DMS114 treated with DMSO at 0.1 percent for 48 hours (cell line): ENCODE data around the gene TYMP.

Experiments
- DNase-seq: peaks from one replicate; lab custom pipeline; 2025; ENCODE audit not compliant: unreplicated experiment; lab: John Stamatoyannopoulos, UW

Gene TYMP

DNA sequence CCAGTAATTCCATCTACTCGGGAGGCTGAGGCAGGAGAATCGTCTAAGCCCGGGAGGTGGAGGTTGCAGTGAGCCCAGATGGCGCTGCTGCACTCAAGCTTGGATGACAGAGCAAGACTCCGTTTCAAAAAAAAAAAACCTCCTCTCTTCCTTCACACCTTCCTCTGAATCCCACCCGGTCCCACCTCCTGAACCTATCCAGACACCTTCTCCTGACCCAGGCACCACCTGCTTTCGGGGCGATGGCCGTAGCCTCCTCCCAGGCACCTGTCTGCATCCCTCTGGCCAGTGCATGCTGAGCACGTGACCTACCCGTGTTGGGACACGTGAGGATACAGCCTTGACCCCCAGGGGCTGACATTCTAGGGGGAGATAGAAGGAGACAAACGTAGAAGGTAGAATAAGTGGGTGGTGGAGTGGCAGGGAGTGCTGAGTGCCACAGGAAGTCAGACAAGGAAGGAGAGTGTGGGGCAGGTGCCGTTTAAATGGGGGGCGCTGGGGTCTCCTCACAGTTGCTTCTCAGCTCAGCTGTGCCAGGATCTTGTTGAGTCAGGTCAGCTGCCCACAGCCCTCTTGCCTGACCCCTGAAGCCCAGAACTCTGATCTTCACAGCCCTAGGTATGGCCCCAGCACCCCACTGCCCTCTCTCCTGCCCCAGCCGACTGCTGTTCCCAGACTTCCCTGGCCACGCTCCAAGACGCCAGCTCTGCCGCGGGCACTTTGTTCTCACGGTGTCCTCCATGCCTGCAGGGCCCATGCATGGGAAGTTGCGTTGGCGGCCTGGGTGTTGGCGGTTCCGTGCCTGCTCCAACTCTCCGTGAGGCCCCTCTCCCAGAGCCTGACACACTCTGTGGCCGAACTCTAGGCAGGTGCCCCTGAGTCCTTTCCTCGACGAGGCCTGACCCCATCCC, 44.3 kb downstream of the TYMP start:
- DNase-seq: no peak

GRCh38 chr22:50483977-50484853, 45.6 kb downstream of the TYMP start:
- DNase-seq: no peak

GRCh38 chr22:50483556-50483955, 46.3 kb downstream of the TYMP start:
- DNase-seq: no peak

GRCh38 chr22:50483106-50483505, 46.7 kb downstream of the TYMP start:
- no peak for DNase-seq

GRCh38 chr22:50482107-50483074, 47.4 kb downstream of the TYMP start:
- no peak for DNase-seq

DNA sequence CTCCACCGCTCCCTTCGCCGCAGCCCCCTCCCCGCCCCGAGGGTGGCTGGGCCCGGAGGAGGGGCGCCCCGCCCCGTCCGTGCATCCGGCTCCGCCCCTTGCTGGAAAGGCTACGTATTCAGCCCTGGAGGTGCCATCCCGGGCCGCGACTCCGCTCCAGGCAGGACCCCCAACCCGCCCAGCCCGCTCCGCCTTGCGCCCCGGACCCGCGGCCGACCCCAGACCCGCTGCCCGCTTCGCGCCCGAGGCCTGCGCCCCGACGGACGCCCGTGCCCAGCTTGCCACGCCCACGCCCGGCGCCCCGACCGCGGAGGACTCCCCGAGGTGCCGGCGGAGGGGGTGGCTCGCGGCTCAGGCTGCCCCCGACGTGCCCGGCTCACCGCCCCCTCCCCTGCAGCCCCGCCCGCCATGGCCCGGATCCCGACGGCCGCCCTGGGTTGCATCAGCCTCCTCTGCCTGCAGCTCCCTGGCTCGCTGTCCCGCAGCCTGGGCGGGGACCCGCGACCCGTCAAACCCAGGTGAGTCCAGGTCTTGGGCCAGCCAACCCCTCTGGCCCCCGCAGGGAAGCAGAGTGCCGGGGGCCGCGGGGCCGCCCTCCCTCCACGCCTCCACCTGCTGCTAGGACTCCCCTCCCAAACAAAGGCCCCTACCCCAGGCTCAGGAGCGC, 48.2 kb downstream of the TYMP start, which contains the start of gene ADM2:
Gene ADM2 (plus strand): TSS at position 104 of the 667 bp plus-strand sequence. CDS start 305 bp downstream, at position 409.
- DNase-seq: no peak

GRCh38 chr22:50481045-50481439, 48.8 kb downstream of the TYMP start:
- no peak for DNase-seq

- no peak for DNase-seq
These were observed 50.1 kb downstream of the TYMP start for GRCh38 chr22:50479721-50480120.

- no peak for DNase-seq
These were observed 51.9 kb downstream of the TYMP start for GRCh38 chr22:50477923-50478322.

DNA sequence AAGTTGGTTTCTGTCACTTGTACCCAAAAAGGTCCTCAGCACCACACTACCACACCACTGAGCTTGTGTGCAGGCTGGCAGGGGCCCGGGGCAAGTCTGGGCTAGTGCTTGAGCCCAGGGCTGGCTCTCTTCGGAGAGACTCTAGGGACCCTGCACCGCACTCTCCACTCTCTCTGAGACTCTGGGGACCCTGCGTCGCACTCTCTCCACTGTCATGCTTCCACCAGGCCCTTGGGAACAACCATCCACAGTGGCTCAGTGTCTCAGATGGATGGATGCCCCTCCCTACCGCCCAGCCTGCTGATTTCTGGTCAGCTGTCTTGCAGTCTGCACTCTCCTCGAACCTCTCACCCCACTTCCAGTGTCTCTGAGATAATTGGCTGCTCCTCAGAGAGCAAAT, 52.9 kb downstream of the TYMP start:
- no peak for DNase-seq
